HuH-7.5 (cell line): ENCODE measurements around the gene TRAP1.
"Not testable (repeated sequence)": the region's sequence is repeated elsewhere in the genome, so short reads cannot be mapped to it uniquely, and the experiment has no call there.

Source experiments
- DNase-seq: peaks from one replicate; pipeline ENCODE4 v3.0.0; 2011; ENCODE audit warnings: low spot score

The TRAP1 gene

DNA sequence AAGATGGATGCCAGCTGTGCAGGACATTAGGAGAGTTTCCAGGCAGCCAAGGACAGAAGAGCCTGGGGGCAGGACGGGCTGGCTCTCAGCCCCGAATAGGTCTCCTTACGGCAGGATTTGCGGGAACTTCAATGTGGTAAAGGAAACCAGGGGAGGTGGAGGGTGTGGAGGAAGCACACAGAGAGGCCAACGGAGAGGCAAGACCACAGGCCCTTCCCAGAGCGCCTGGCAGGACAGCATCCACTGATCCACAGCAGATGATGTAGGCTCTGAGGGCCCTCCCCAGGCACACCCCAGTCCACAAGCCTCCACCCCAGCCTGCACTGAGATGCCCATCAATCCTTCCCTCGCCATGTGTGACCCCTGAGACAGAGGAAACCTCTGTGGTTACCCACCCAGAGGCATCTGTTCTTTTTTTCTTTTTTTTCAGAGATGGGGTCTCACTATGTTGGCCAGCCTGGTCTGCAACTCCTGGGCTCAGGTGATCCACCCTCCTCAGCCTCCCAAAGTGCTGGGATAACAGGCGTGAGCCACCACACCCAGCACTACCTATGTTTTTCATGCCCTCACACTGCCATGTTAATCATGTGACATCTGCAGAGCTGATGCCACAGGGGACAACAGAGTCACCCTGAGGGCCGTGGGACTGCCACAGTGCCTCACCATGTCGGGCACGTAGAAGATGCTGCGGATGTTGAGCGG is 43.5 kb downstream of the TRAP1 start:
- no peak for DNase-seq

DNA sequence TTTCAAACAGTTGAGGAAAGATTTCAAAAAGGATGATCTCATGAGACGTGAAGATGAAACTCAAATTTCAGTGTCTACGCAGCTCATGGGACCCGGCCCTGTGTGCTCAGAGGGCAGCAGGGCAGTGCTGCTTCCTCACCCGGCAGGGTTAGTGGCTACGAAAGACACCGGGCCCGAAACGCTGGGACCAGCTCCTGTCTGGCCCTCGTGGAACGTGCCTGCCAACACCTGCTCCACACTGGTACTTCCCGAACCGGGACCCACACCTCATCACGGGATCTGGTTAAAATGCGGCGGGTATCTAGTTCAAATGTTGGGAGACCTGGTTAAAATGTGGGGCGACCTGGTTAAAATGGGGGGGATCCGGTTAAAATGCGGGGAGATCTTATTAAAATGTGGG is 44.1 kb downstream of the TRAP1 start:
- DNase-seq: no peak

DNA sequence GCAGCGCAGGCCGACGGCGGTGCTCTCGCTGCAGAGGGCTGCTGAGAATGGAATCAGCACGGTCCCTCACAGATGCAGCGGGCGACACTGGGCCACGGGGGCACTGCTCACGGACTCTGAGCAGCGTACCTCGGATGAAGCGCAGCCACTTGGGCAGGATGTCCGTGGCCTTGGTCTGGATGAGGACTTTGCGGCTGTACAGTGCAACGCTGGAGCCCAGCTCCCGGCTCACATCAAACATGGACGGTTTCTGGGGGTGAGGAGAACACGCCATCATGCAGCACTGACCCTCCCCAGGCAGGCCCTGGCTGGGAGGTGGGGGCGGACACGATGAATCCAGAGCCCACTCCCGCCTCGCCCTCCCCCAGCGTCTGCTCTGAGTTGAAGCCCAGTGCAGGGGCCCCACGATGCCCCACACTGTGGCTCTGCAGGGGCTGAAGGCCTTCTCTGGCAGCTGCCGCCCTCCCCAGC is 44.7 kb downstream of the TRAP1 start:
- DNase-seq: no peak

DNA sequence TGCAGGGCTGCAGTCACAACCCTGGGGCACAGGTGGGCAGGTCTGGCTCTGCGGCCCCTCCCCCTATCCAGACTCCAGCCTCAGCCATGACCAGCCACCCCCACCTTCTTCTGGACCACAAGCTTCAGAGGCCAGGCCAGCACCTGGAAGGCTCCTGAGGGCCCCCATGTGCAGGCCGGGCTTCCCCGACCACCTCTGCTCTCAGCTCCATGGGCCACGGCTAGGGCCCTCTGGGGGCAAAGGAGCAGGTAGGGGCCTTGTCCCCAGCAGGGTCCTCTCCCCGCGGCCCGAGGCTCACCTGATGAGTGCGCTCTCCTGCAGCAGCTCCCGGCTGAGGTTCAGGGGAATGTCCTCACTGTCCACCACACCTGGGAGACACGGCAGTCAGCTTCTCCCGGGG is 45.9 kb downstream of the TRAP1 start:
- DNase-seq: no peak

DNA sequence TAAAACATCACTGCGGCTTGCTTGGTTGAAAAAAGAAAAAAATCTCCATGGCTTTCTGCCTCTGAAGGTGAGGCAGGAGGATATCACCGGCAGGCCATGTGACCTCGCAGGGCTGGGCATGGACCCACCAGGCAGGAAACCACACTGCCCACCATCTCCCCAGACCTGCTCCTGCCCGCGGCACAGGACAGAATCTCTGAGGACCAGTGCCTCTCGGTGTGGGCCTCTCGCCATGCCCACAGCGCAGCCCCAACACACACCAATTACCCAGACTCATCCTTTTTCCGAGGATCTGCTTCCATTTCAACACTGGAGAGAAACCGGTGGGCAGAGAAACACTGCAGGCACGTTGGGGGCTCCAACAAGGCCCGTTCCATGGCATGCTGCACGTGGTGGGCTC is 46.6 kb downstream of the TRAP1 start:
- DNase-seq: no peak

DNA sequence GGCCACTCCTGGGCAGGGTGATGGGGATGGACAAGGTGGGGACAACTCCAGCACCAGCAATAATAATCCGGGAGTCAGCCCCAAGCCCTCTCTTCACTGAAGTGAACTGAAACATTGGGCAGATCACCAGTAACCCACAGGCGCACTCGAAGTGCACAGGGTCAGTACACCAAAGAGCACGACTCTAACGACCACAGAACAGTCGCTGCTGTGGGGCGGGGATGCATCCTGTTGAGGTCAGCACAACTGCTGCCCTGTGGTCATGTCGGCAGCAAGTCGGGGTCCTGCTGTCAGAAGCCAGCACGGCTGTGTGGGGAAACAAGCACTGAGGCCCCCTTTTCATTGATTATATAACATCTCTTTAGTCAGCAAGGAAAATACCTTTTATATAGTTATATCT is 48.2 kb downstream of the TRAP1 start:
- DNase-seq: no peak

DNA sequence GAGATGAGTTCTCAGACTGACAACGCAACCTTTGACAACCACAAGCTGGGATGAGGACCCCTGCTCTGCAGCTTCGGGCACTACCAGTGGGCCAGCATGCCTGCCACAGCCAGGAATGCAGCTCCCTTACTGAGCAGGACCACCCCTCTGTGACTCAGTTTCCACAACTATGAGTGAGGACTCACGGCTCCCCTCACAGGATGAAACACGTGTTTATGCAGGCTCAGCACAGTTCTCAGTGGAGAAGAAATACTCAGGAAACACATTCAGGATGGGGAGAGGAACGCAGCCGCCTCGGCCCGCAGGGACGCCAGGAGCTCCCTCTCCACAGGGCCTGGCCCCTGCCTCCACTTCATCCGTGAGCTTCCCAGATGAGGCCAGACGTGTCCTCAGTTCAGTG is 48.7 kb downstream of the TRAP1 start:
- DNase-seq: no peak

DNA sequence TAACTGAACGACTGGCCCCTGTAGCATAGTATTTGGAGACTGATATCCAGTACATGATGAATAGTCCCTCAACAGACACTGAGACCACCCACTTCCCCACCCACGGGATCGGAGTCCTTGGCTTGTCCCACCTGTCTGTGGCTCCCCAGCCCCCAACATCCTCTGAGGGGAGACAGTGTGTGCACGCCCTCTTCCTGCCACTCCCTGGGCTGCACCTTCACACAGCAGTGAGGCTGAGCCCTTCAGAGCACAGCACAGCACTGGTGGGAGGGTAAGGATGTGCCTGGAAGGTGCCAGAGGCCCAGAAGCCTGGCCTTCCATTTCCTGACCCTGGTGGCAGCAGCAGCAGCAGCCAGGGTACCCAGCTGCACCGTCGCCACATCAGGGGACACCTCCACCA is 51.8 kb downstream of the TRAP1 start:
- no peak for DNase-seq

DNA sequence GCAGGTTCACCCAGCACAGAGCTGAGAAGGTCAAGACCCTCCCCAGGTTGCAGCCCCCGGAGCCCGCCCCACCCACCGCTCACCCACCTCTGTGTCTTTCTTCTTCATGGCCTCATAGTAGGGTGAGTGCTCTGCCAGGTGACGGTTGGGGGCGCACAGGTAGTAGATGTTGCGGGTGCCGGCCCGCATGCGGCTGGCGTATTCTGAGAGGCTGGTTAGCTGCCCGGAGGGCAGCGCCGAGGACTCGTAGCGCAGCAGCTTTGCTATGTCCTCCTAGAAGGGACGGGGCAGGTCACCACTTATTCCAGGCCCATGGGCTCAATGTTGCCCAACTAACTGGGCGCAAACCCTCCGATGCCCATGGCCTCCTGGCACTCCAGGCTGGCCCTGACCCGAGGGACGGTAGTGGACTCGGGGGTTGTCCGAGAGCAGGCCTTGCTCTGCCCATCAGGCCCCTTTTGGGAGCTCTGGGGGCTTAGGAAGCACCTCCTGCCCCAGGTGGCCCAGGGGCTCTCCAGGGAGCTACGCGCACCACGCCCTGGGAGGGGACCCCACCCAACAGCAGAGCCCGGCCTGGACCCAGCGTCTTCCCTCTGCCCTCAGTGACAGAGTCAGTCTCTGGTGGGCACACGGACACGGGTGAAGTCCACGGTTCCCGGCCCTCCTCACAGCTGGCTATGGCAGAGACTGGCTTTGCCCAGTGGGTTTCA is 53.0 kb downstream of the TRAP1 start:
- DNase-seq: no peak

DNA sequence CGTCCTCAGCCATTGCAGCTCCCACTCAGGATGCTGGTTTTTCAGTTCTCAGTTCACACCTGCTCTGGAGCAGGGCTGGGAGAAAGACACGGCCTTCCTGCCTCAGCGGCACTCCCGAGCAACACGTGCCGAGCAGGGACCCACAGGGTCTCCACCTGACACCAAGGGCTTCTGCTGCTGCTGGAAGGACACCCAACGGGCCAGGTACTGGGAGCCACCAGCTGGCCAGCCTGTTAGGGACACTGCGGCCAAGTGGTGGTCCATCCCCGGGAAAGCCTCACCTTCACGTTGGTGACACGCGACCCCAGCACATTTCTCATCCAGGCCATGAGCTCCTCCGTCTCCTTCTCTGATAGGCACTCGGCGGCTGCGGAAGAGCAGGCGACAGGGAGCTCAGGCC is 54.7 kb downstream of the TRAP1 start:
- DNase-seq: no peak

DNA sequence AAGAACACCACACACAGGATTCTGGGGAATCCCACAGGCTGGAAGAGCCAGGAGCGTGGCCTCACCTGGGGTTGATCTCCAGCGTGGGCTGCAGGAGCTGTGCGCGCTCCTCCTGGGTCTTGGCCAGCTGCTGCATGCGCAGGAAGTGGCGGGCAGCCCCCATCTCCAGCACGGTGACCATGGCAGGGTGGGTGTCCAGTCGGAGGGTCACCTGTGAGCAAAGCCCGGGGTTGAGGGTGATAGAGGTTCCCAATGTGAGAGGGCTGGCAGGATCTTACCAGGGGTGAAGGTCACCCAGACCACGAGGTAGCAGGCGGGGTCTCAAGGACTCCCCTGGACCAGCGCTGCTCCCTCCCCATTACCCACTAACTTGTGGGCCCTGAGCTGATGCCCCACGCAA is 55.4 kb downstream of the TRAP1 start:
- no peak for DNase-seq

DNA sequence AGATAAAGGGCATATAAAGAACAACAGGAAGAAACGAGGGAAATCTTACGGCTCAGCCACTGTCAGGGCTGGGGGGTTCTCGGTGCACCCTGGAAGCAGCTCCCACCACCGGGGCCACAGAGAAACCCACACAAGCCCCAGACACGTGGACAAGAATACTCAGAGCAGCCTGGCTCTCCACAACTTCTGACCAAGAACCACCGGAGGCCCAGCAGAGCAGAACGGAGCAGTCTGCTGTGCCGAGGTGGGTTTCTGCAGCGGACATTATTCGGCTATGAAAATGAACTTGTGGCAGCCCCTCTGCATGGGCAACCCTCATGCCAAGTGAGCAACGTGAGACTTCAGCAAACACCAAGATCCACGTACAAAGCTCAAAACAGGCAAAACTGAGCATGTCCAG is 56.0 kb downstream of the TRAP1 start:
- no peak for DNase-seq

DNA sequence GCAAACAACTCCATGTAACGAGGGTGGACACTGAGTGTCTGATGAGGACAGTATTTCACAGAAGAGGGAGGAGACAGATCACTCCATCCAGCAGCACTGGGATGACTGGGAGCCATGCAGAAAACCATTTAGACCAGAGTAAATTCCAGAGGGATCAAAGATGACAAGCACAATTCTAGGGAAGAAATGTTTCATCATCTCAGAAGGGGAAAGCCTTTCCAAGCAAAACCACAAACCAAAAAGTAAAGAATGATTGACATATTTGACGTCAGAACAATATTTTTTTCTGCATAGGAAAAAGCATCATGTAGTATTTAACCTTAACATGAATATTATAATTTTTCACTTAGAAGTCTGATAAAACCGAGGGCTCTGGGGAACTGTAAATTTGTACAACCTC is 58.1 kb downstream of the TRAP1 start:
- DNase-seq: no peak

DNA sequence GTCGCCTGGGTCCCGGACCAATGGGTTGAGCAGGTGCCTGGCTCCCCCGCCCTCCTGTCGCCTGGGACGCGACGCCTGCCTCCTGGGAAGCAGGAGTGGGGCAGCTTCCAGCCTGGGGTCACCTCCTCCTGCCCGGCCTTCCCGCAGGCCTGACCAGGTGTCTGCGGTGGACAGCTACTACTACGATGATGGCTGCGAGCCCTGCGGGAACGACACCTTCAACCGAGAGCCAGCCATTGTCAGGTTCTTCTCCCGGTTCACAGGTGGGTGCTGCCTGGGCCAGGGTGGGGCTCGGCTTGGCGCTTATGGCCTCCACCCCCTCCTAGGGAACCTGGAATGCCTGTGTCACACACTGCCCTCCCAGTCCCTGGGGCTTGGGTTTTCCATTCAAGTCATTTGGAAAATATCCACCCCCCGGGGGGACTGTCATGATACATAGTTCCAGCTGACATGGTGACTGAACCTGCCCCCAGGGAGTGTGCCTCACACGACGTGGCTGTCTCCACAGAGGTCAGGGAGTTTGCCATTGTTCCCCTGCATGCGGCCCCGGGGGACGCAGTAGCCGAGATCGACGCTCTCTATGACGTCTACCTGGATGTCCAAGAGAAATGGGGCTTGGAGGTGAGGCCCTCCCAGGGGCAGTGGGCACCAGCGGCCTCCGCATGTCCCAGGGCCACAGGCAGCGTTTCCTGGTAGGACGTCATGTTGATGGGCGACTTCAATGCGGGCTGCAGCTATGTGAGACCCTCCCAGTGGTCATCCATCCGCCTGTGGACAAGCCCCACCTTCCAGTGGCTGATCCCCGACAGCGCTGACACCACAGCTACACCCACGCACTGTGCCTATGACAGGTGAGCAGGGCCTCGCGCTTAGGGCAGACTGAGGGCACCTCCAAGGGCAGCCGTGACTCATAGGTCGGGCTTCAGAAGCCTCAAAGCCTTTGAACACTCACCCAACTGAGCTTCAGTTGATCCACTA is 60.5 kb downstream of the TRAP1 start:
- no peak for DNase-seq

DNA sequence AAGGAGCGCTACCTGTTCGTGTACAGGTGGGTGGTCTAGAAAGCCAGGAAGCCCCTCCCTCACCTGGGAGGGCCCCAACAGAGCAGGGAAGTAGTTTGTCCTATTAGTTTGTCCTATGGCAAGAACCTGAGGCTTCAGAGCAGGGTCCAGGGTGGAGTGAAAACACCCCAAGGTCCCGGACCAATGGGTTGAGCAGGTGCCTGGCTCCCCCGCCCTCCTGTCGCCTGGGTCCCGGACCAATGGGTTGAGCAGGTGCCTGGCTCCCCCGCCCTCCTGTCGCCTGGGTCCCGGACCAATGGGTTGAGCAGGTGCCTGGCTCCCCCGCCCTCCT is 61.2 kb downstream of the TRAP1 start:
- DNase-seq: not testable (repeated sequence)

DNA sequence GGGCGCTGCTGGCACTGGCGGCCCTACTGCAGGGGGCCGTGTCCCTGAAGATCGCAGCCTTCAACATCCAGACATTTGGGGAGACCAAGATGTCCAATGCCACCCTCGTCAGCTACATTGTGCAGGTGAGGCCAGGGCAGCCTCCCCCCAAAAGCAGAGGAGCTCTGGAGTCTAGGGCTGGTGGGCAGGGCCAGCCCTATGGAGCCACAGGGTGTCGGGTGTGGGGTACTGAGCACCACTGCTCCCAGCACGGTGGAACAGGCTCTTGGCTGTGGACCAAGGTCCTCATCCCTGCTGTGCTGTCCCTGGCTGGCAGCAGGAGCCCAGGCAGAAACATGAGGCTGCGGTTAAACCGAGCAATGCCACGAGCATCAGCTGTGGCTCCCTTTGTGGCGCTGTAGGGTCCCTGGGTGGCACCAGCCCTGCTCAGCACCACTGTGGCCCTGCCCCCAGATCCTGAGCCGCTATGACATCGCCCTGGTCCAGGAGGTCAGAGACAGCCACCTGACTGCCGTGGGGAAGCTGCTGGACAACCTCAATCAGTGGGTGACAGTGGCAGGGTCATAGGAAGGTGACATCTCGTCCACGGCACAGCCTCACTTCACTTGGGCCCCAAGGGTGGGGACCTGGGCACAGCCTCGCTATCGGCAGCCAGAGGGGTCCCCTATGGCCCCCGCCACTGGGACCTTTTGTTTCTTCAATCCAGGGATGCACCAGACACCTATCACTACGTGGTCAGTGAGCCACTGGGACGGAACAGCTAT is 61.7 kb downstream of the TRAP1 start:
- DNase-seq: no peak

DNA sequence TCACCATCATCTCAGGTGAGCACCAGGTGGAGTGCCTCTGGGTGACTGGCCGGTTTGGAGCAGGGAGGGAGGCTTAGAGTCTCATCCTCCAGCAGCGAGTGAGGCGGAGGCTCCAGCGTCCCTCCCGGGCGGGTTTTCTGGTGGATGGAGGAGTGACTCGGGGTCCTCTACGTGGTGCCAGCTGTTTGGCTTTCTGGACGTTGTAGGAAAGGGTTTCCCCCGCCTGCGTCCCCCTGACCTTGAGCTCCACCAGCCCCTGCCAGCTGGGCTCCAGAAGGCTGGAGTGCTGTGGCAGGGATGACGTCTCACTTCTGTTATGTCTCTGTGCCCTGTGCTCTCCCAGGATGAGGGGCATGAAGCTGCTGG is 62.3 kb downstream of the TRAP1 start:
- no peak for DNase-seq

DNA sequence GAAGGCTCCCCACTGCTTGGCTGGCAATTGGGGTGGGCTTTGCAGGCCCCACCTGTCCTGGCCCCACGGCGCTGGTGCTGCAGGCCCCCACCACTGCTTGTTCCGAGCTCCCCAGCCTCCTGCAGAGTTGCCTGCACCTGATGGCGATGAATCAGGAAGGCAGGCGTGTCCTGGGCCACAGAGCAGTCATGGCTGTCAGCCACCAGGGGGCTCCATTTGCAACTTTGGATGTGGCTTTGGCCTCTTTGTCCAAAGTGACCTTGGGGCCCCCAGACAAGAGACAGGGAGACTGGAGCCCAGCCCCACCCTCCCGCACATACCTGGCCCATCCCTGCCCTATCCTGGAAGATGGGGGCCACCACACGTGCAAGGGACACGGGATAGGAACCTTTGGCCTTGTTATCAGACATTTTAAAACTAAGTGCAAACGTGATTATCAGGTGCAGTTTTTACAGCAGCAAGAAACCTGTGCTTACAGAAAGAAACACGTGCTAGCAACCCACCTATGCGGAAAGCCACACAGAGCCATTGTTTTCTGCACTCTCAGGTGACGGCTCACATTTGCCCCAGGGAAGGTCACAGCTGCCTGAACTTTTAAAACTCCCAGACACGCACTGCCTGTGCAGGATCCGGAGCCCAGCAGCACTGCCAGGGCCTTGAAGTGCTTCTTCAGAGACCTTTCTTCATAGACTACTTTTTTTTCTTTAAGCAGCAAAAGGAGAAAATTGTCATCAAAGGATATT is 62.9 kb downstream of the TRAP1 start, which contains the start of gene DNASE1:
Gene DNASE1, plus strand, starts transcription at position 443 of the 743 bp plus-strand sequence. CDS start 683 bp downstream, outside the sequence.
- peak; percentile 71 for DNase-seq

DNA sequence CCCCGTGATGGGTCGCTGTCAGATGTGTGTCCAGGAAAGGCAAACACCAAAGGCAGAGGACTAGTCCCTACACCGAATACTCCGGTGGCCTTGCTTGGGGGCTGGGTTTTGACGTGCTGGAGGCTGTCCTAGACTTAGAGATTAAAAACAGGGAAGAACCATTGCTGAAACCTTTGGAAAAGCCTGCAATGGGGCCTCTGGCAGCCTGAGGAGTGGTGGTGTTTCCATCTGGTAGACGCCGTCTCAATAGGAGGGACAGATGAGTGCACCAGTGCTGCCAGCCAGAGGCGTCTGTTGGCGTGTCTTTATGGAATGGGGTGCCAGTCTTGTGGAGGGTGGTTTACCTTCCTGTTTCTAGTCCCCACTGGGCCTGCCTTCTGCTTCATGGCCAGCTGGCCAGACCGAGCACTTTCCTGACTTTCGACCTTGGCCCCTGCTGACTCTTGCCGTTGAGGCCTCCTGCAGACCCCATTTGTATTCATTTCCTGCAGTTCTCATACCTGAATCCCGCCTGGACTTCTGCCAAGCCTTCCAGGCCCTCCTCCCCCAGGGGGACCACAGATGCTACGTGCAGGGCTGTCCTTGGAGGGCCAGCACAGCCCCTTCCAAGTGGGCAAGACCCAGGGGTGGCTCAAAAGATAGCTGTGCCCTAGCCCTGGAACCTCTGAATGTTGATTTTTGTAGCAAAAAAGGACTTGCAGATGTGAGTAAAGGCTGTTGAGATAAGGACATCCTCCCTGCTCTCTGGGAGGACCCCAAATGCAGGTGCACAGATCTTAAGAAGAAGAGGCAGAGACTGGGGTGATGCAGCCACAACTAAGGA is 64.7 kb downstream of the TRAP1 start:
- no peak for DNase-seq
